SK-N-MC (cell line): ENCODE measurements around the gene LRCH1.
A peak's percentile ranks its signal among the peaks of the same experiment; 100 is the strongest.

Experiments used
- DNase-seq: peaks from one replicate; pipeline ENCODE4 v3.0.0-alpha.2; 2011; ENCODE audit warnings: low read depth, low spot score
- H3K27ac ChIP-seq: fragments of 200-600 bp; sonication (generic); 2 replicates; pipeline ENCODE4 v1.5.1; 2016; ENCODE audit warnings: mixed run types
- H3K36me3 ChIP-seq: fragments of 200-600 bp; sonication (generic); 2 replicates; pipeline ENCODE4 v1.6.1; 2017; ENCODE audit warnings: antibody characterized with exemption, low read length, mixed read lengths; ENCODE audit not compliant: insufficient read depth
- H3K4me3 ChIP-seq: fragments of 200-600 bp; sonication (generic); 2 replicates; pipeline ENCODE4 v1.5.1; 2016
- H3K9ac ChIP-seq: fragments of 200-600 bp; sonication (generic); 2 replicates; pipeline ENCODE4 v1.8.0; 2017; ENCODE audit warnings: mixed run types, mixed read lengths; ENCODE audit not compliant: insufficient read length
- H3K9me3 ChIP-seq: fragments of 200-600 bp; sonication (generic); 2 replicates; pipeline ENCODE4 v1.6.1; 2017; ENCODE audit warnings: low read depth, mild to moderate bottlenecking, antibody characterized with exemption, low read length, moderate library complexity, mixed read lengths
- EZH2 ChIP-seq: fragments of 200-600 bp; sonication (generic); IDR thresholded peaks from one replicate; pipeline ENCODE4 v1.6.1; 2017; ENCODE audit warnings: antibody characterized with exemption
- FOXP2 ChIP-seq: optimal IDR thresholded peaks from 2 replicates; pipeline ENCODE3; 2011; ENCODE audit warnings: mild to moderate bottlenecking, moderate library complexity; ENCODE audit not compliant: insufficient read depth; ENCODE audit errors: extremely low read length, control extremely low read depth
- POLR2AphosphoS5 ChIP-seq: IDR thresholded peaks from 2 replicates; pipeline ENCODE4 v1.6.1; 2012; ENCODE audit warnings: mild to moderate bottlenecking, low read depth, low read length, borderline replicate concordance

Gene LRCH1

DNA sequence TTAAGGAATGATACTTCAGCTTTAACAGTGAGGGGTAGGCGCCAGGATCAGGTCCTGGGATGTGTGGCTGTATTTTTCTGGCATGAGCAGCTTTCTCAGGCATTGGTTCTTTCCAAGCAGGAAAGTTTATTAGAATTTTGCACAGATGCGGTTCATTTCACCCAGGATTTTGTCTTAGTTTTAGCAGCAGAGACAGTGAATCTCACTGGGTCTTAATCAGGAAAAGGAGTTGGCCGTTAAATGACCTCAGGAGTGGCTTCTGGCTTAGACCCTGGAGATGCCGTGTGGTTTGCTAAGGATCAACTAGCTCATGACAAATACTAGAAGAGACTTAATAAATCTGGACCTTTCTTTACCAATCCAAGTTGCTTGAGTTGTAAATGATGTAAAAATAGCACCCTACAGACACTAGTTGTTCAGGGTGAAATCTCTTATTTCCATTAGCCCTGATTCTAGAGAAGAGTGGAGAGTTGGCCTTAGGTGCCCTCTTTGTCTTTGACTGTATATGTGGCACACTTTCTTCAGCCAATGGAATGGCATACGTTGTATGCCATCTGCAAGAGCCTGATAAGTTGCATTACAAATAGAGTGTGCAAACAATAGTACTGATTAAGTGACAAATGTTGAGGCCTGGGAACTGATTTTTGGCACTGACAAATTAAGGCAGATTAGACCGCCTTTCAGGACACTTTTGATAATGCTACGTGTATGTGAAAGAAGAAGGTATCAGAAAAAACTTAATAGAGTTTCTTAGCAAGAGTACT lies 34.0 kb downstream of the LRCH1 start:
- H3K9ac ChIP-seq: no peak overlapping the region
- H3K27ac ChIP-seq: no peak overlapping the region
- no peak for TF ChIP-seq EZH2
- TF ChIP-seq FOXP2: no peak
- no peak for TF ChIP-seq POLR2AphosphoS5
- H3K9me3 ChIP-seq: no peaks in the 10 kb centered on the region
- H3K4me3 ChIP-seq: no peak overlapping the region; the same call in 1 of the 2 replicates
- DNase-seq: no peak
- H3K36me3 ChIP-seq: no peaks in the 10 kb centered on the region

DNA sequence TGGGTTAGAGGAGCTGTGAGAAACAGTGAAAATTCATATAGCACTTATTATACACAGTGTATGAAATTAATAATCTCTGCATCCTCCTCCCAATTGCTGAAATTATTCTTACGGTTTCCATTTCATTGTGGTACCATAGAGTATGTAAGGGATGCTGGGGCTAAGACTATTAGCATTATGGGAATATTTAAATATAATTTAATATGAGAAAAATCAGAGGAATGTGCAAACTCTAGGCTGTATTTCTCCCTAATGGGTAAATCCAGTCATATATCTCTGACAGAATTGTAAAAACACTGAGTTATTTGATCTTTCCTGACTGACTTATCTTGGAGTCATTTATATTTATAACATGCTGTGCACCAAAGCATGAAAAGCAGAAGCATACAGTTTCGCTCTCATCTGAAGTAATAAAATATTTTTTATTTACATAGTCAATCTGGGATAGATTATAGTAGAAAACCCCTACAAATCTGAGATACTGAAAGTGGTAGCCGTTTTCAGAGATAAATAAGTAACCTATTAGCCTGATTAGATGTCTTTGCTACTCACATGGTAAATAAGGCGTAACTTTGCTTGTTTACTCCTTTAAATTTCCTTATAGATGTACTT lies 34.9 kb downstream of the LRCH1 start:
- no peak for DNase-seq
- Histone ChIP-seq H3K9ac (no peak overlapping the region), H3K4me3 (peak overlapping the region; percentile 35; the same call in 1 of the 2 replicates), H3K9me3 (no peaks in the 10 kb centered on the region), H3K36me3 (no peaks in the 10 kb centered on the region), H3K27ac (peak overlapping the region; percentile 52; the same call in 1 of the 2 replicates)
- TF ChIP-seq POLR2AphosphoS5 (no peak), EZH2 (no peak)

DNA sequence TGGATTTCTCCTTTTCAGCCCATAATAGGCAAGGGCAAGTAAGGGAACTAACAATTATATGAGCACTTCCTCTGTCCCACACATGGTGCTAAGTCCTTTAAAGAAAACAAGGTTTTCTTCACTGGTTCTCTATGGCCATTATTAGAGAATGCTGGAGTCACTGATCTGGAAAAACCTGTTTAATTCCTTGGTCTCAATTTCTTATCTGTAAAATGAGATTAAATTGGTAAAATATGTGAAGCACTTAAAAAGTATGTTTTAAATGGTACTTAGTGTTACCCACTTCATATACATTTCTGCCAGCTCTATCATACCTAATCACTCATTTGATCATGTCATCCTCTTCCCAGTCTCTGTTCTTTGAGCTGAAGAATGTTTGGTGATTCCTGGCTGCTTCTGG lies 39.4 kb downstream of the LRCH1 start:
- Histone ChIP-seq H3K27ac (no peak overlapping the region), H3K4me3 (no peak overlapping the region), H3K9me3 (no peaks in the 10 kb centered on the region), H3K36me3 (no peaks in the 10 kb centered on the region), H3K9ac (no peak overlapping the region)
- DNase-seq: no peak
- TF ChIP-seq EZH2 (no peak), POLR2AphosphoS5 (no peak), FOXP2 (no peak)

DNA sequence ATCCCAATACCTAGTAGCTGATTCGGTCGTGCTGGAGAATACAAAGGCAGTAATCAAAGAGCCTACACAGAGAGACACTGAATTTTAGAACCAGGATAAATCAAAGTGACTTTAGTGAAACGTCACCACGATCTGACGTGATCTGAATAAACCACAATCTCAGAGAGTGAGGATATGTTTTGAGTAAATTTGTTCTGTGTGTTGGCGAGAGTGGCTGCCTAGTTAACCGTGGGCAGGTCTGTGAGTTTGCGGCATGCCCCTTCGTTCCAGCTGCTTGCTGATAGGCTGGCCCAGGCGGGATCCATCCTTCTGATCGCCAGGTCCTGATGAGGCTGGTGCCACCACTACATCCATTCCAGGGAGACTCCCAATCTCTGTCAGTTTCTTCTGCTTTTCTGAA lies 40.4 kb downstream of the LRCH1 start:
- no peak overlapping the region for H3K27ac ChIP-seq
- no peaks in the 10 kb centered on the region for H3K9me3 ChIP-seq
- H3K36me3 ChIP-seq: no peaks in the 10 kb centered on the region
- no peak overlapping the region for H3K4me3 ChIP-seq
- H3K9ac ChIP-seq: no peak overlapping the region
- DNase-seq: no peak
- no peak for TF ChIP-seq EZH2
- TF ChIP-seq FOXP2: no peak
- TF ChIP-seq POLR2AphosphoS5: no peak

DNA sequence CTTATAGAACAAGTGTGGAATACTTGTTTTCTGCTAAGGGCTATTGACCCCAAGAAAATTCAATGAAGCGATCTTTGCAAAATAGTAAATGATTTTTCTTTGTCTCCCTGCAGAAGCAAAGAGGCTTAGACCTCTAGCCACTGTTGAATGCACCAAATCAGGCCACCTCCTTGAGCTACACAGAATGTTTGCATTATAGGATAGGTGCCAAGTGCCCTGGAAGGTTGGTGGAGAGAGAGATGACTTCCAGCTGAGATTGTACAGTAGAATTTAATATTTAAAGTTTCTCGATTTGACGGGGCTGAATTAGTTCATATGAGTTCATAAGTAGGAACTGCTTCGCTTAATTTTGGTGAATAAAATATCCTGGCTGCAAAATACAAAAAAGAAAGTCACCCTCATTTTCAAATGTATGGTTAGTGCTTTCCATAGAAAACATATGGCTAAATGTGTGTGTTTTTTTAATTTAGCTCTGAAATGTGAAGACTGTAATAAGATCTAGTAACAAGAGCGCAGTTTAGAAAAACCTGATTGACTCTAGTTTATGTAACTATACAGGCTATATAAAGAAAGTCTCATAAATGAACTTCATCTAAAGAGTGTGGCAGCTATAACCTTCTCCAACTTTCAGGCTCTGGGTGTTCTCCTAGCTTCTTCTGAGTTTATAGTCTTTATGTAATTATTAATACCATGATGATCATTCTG lies 41.6 kb downstream of the LRCH1 start:
- Histone ChIP-seq H3K27ac (peak overlapping the region; percentile 45; the same call in 1 of the 2 replicates), H3K9ac (no peak overlapping the region), H3K9me3 (no peaks in the 10 kb centered on the region), H3K4me3 (peak overlapping the region; percentile 27), H3K36me3 (no peaks in the 10 kb centered on the region)
- TF ChIP-seq FOXP2 (no peak), POLR2AphosphoS5 (no peak), EZH2 (no peak)
- DNase-seq: no peak

DNA sequence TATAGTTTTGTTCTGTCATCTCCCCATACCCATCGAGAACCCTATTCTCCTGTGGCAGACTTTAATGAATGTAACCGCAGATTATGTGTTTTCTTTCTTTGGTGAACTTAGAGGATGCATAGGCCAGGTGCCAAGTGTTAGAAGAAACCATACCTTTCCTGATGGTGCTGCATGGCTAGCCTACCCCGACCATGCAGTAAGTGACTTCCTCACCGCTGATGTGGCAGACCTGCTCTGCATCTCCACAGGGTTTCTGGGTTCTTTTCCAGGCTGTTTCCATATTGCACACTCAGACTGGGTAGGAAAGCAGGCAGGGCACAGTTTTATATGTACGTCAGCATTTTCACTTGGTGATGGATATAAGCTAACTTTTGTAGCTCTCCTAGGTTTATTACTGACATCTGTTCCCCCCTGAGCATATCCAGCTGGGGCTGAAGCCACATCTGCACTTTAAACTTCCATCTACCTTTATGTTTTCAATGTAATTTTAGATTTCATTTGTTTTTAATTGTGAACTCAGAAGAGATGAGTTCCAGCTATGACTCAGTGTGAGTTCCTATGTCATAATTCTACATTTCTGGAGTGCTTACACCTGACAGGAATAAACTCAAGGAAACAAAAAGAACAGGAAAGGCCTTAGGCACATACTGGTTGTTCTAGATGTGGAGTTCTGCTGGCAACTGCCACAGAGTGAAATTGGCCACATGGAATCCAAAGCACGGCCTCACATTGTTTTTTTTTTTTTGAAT lies 42.3 kb downstream of the LRCH1 start:
- TF ChIP-seq FOXP2: no peak
- TF ChIP-seq POLR2AphosphoS5: no peak
- no peak for TF ChIP-seq EZH2
- DNase-seq: no peak
- Histone ChIP-seq H3K36me3 (no peaks in the 10 kb centered on the region), H3K4me3 (peak overlapping the region; percentile 27), H3K9me3 (no peaks in the 10 kb centered on the region), H3K9ac (no peak overlapping the region), H3K27ac (peak overlapping the region; percentile 45; the same call in 1 of the 2 replicates)

DNA sequence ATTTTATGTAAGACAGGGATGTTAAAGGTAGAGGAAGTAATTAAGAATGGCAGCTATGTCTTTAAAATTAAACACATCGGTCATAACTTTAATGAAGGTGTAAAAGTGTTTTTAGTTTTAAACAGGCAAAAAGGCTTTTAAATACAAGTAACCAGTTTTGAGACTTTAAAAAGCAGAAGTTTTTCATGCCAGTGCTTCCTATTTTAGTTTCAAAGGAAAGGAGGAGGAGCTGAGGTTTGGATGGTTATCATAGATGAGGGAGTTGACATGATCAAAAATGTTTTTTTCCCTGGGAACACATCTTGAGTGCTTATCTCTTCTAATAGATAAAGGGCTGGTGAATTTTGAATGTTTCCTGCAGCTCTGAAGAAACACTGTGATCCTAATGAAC lies 42.9 kb downstream of the LRCH1 start:
- no peaks in the 10 kb centered on the region for H3K9me3 ChIP-seq
- TF ChIP-seq POLR2AphosphoS5 (no peak), EZH2 (no peak), FOXP2 (no peak)
- H3K9ac ChIP-seq: no peak overlapping the region
- H3K36me3 ChIP-seq: no peaks in the 10 kb centered on the region
- H3K27ac ChIP-seq: peak overlapping the region; percentile 45; the same call in 1 of the 2 replicates
- DNase-seq: no peak
- peak overlapping the region; percentile 27 for H3K4me3 ChIP-seq

DNA sequence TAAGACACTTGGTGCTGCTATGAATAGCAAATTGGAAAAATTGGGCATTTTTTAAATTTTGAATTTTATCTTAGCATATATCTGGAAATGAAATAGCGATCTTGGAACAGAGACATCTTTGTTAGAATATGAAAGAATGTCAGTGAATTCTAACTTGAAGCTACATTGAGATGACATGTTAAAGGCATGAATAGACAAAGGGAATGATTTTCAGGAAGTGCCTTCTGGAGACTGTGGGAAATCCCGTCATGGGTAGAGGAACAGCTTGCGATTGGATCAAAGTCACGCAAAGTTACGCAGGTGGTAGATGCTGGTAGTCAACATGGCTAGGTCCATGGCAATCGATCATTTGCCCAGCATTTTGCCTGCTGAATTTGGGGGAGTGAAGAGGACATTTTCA lies 43.5 kb downstream of the LRCH1 start:
- no peaks in the 10 kb centered on the region for H3K36me3 ChIP-seq
- H3K9me3 ChIP-seq: no peaks in the 10 kb centered on the region
- no peak overlapping the region for H3K9ac ChIP-seq
- H3K4me3 ChIP-seq: no peak overlapping the region
- DNase-seq: no peak
- H3K27ac ChIP-seq: no peak overlapping the region; the same call in 1 of the 2 replicates
- TF ChIP-seq FOXP2: no peak
- TF ChIP-seq EZH2: no peak
- TF ChIP-seq POLR2AphosphoS5: no peak
